SK-N-SH treated with all-trans-retinoic acid at 6 μM for 48 hours (cell line): ENCODE data around the gene SRI.

Source experiments
- ARNTL ChIP-seq: fragments of 450-650 bp; formaldehyde crosslinking; IDR thresholded peaks from 2 replicates; pipeline ENCODE4 v1.5.0; 2020; ENCODE audit warnings: low read depth, mild to moderate bottlenecking, moderate library complexity, borderline replicate concordance
- CSDC2 ChIP-seq: fragments of 250-450 bp; sonication (Bioruptor Pico); IDR thresholded peaks from 2 replicates; pipeline ENCODE4 v1.5.0; 2020; ENCODE audit warnings: mild to moderate bottlenecking, moderate library complexity
- PPARA ChIP-seq: fragments of 250-450 bp; sonication (Bioruptor Pico); IDR thresholded peaks from 2 replicates; pipeline ENCODE4 v1.5.0; 2020; ENCODE audit warnings: mild to moderate bottlenecking, borderline replicate concordance
- ZNF565 ChIP-seq: fragments of 450-650 bp; formaldehyde crosslinking; conservative IDR thresholded peaks from 2 replicates; pipeline ENCODE4 v1.5.0; 2020; ENCODE audit warnings: low read depth, mild to moderate bottlenecking, moderate library complexity
- ZNF70 ChIP-seq: fragments of 450-650 bp; formaldehyde crosslinking; IDR thresholded peaks from 2 replicates; pipeline ENCODE4 v1.5.0; 2020; ENCODE audit warnings: mild to moderate bottlenecking, moderate library complexity
- TF ChIP-seq, protein P1 (sequence below): fragments of 250-450 bp; sonication (Bioruptor Pico); IDR thresholded peaks from 2 replicates; pipeline ENCODE4 v1.8.0; 2020; ENCODE audit warnings: mild to moderate bottlenecking, moderate library complexity, borderline replicate concordance

DNA sequence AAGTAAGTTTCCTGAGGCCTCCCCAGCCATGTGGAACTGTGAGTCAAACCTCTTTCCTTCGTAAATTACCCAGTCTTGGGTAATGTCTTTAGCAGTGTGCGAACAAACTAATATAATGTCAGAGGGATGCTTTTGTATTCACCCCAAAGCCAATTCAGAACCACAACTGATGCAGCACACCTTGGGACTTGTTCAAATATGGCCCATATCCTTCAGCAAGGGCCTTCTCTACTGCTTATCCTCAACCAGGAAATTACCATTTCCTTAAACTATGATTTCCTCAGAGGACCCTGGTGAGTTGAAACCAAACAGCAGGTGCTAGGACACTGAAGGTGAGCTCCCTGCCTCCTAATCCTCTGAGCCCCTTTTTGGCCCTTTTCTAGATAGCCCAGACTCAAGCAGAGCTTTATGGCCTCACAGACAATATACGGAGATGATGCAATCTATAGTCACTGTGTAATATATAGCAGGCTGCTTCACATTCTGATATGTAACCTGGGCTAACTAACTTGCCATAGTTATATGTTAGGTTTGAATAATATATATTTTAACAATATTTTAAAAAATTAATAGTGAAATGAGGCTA, 15.2 kb downstream of the SRI start:
- no peak for TF ChIP-seq CSDC2 (CRISPR knock-in tag)
- TF ChIP-seq, protein P1, sequence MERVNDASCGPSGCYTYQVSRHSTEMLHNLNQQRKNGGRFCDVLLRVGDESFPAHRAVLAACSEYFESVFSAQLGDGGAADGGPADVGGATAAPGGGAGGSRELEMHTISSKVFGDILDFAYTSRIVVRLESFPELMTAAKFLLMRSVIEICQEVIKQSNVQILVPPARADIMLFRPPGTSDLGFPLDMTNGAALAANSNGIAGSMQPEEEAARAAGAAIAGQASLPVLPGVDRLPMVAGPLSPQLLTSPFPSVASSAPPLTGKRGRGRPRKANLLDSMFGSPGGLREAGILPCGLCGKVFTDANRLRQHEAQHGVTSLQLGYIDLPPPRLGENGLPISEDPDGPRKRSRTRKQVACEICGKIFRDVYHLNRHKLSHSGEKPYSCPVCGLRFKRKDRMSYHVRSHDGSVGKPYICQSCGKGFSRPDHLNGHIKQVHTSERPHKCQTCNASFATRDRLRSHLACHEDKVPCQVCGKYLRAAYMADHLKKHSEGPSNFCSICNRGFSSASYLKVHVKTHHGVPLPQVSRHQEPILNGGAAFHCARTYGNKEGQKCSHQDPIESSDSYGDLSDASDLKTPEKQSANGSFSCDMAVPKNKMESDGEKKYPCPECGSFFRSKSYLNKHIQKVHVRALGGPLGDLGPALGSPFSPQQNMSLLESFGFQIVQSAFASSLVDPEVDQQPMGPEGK (CRISPR knock-in tag), result no peak
- TF ChIP-seq ARNTL (CRISPR knock-in tag), result no peak
- no peak for TF ChIP-seq ZNF70 (CRISPR knock-in tag)
- TF ChIP-seq ZNF565 (CRISPR knock-in tag), result no peak
- no peak for TF ChIP-seq PPARA (CRISPR knock-in tag)
